ENCODE measurements around the gene HADHA.

DNA sequence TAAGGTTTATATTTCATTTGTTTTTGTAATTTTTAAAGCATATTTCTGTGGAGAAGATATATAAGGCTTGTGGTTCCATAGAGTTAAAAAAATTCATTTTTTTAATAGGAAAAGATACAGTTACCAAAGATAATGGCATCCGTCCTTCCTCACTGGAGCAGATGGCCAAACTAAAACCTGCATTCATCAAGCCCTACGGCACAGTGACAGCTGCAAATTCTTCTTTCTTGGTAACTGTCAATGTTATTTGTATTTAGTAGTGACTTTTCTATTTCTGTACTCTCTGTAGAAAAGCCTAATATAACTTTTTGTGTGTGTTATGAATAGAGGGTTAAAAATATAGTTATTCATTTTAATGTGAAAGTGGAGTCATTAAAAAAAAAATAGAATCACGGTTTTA lies 35.5 kb upstream of the HADHA start:
- TF ChIP-seq, protein P1, sequence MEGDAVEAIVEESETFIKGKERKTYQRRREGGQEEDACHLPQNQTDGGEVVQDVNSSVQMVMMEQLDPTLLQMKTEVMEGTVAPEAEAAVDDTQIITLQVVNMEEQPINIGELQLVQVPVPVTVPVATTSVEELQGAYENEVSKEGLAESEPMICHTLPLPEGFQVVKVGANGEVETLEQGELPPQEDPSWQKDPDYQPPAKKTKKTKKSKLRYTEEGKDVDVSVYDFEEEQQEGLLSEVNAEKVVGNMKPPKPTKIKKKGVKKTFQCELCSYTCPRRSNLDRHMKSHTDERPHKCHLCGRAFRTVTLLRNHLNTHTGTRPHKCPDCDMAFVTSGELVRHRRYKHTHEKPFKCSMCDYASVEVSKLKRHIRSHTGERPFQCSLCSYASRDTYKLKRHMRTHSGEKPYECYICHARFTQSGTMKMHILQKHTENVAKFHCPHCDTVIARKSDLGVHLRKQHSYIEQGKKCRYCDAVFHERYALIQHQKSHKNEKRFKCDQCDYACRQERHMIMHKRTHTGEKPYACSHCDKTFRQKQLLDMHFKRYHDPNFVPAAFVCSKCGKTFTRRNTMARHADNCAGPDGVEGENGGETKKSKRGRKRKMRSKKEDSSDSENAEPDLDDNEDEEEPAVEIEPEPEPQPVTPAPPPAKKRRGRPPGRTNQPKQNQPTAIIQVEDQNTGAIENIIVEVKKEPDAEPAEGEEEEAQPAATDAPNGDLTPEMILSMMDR (conservative IDR thresholded peaks at IDR 0.05): no peak
- no peak for TF ChIP-seq ZFX (IDR thresholded peaks at IDR 0.05)

Measured in C4-2B (cell line).